Activated T-helper 2 cell treated with anti-CD3 and anti-CD28 coated beads, Interferon-gamma antibody, Interleukin-2, Interleukin-4, amounts not matched to agents 10 μg/mL and 5 μg/mL and 100 μg/mL, durations not matched to agents 14 hours and 24 hours and 36 hours (primary cell): ENCODE results near the gene AFDN. TPM values are rescaled to one million over a fixed set of nuclear protein-coding genes. Genes with fewer than 3 reads are reported as not detected.

Experiments used
- DNase-seq: peaks from one replicate; pipeline ENCODE4 v3.0.0; 2021; ENCODE audit warnings: low spot score
- H3K27ac Mint-ChIP-seq: one replicate; pipeline ENCODE4 v1.8.0; 2021; ENCODE audit warnings: mixed read lengths
- H3K27me3 Mint-ChIP-seq: one replicate; pipeline ENCODE4 v1.8.0; 2021; ENCODE audit warnings: low read depth, mixed read lengths
- H3K36me3 Mint-ChIP-seq: one replicate; pipeline ENCODE4 v1.8.0; 2021; ENCODE audit warnings: low read depth, mixed read lengths
- H3K4me1 Mint-ChIP-seq: one replicate; pipeline ENCODE4 v1.8.0; 2021; ENCODE audit warnings: low read depth, mixed read lengths
- H3K4me3 Mint-ChIP-seq: one replicate; pipeline ENCODE4 v1.8.0; 2021; ENCODE audit warnings: low read depth, mild to moderate bottlenecking, moderate library complexity, mixed read lengths
- H3K9me3 Mint-ChIP-seq: one replicate; pipeline ENCODE4 v1.8.0; 2021; ENCODE audit warnings: mixed read lengths
- intact Hi-C: fragments of 100-400 bp; cut with micrococcal nuclease; formaldehyde crosslinking; loops from one replicate; pipeline ENCODE4 v1.15.1; 2023
- total RNA-seq: library from RNA; stranded (reverse); gene quantifications from 2 replicates; pipeline ENCODE4 v1.2.3, GENCODE V29; 2022

Gene AFDN
- total RNA-seq, 1 donor from 2014 or later = 28.2 TPM

DNA sequence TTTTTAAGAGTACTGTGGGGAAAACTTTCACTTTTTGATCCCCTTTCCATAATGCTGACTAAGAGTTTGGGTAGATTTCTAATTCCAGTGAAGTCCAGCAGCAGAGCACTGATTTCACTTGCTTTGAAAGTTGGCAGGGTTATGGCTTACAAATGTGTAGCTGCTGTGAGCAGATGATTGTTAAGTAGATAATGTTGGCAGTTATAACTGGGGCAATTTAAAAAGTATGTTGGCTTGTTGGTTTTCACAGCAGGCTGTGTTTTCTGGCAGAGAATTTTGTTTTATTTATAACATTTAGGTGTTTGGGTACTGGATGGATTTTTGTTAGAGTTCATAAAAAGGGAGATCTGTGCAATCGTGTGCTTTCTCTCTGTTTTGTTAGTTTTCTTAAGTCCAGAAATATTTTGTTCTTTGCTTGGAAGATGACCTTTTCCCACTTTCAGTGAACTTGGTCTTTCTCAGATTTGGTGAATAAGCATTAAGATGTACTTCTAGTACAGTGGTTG, 31.4 kb downstream of the AFDN start:
- Mint-ChIP-seq H3K36me3 (no peaks in the 10 kb centered on the region), H3K4me3 (no peak overlapping the region), H3K9me3 (no peaks in the 10 kb centered on the region), H3K27me3 (peaks cover 19% of the 10 kb centered on the region), H3K27ac (no peak overlapping the region), H3K4me1 (peaks cover 11% of the 10 kb centered on the region)
- no peak for DNase-seq
- intact Hi-C loops = no loop called here

DNA sequence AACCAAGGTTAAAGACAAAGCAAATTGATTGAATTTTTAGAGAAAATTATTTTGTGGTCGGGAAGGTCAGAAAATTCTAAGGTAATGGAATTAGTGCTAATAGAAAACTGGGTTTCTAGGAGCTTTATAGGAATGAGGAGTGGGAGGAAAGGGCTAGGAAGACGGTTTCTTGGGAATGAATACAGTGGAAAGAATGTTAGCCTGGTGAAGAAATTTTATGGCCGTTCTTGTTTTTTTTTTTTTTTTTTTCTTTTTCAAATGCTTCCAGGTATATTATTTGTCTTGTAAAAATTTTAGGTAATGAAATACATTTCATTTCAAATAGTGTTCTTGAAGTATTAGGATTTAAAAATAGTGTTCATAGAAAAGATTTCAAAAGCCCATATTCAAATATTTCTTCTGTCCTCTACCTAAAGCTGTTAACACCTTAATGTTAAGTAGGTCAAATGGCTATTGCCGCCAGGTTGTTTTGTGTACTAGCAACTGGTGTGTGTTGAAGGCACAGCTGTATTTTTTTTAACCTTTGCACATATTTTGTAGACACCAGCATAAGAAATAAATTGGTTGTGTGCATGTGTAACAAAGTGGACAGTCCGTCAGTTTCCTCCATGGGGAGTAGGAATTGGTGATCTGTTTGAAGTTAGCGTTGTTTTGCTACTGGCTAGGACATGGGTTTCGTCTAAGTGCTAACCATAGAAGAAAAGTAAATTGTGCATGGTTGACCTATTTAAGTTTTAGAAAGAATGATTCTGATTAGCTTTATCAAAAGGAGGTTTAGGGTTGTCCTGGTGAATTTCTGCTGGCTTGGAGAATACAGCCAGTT, 32.3 kb downstream of the AFDN start:
- Mint-ChIP-seq H3K9me3 (no peaks in the 10 kb centered on the region), H3K27ac (no peak overlapping the region), H3K4me3 (no peak overlapping the region), H3K36me3 (no peaks in the 10 kb centered on the region), H3K4me1 (peaks cover 11% of the 10 kb centered on the region), H3K27me3 (peaks cover 18% of the 10 kb centered on the region)
- no peak for DNase-seq
- intact Hi-C loops = no loop called here

DNA sequence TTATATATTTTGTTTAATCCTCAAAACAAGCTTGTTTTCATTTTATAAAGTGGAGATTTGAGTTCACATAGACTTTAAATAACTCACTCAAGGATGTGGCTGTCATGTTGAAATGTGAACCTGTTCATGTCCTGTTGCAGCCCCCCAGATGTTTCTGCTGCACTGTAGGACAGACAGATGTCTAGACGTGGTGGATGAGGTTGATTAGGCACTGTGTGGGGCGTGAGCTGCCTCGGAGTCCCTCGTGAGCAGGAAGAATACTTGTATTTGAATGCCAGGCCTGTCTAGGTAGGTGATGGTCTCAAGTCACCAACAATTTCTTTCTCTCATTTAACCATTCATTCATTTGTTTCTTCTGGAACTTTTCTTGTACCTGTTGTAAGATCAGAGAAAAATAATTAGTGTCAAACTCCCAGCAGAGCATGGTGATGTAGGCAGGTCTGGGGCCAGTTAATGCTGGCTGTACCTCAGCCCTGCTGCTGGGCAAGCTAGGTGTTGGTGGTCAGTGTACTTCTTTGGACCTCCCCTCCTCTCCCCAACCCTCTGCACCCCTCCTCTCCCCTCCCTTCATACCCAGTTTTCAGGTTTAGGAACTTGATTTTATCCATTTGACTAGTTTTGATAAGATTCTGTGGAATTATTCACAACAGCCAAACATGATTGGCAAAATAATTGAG, 34.0 kb downstream of the AFDN start:
- H3K27ac Mint-ChIP-seq = no peak overlapping the region
- peaks cover 11% of the 10 kb centered on the region for H3K4me1 Mint-ChIP-seq

DNA sequence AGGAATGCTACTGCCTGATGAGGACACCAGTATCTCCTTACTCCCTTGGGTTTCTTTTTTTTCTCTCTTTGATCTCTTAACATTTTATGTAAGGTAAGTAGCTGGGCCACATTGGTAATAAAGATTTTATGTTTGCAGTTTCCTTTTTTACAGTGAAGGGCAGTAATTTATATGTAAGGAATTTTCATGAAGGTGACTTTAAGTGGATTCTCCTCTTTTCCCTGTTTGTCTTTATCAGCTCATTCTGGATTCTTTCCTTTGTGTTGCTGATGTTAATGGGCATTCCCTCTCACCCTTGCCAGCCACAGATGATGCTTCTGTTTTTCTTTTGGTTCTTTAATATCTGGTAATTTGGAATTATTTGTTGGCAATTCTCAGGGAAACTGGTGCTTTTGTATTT, 34.7 kb downstream of the AFDN start:
- H3K36me3 Mint-ChIP-seq = no peaks in the 10 kb centered on the region
- H3K4me3 Mint-ChIP-seq = no peak overlapping the region
- intact Hi-C loops = no loop called here
- peaks cover 8% of the 10 kb centered on the region for H3K4me1 Mint-ChIP-seq
- H3K9me3 Mint-ChIP-seq = no peaks in the 10 kb centered on the region
- no peak overlapping the region for H3K27ac Mint-ChIP-seq
- DNase-seq = no peak
- H3K27me3 Mint-ChIP-seq = peaks cover 16% of the 10 kb centered on the region

More for the DNA sequence above, 34.0 kb downstream of the AFDN start:
- intact Hi-C loops = no loop called here
- Mint-ChIP-seq H3K9me3 (no peaks in the 10 kb centered on the region), H3K4me3 (no peak overlapping the region), H3K36me3 (no peaks in the 10 kb centered on the region), H3K27me3 (peaks cover 16% of the 10 kb centered on the region)
- DNase-seq = no peak

DNA sequence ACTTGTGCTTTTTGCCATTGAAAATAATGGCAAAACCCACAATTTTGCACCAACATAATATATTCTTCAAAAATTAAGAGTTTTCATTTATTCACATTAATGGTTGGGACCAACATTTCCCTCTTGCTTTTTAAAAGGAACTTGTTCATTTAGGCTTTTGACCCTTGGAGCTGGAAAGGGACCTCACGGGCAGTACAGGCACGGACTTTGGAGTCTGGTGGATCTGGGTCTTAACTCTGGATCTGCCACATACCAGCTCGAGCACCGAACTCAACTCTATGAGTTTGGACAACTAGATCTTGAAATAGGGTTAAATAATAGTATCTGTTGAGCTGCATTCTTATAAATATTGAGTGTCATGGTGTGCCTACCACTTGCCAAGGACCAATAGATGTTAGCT, 37.2 kb downstream of the AFDN start:
- DNase-seq = no peak
- intact Hi-C loops = no loop called here
- Mint-ChIP-seq H3K9me3 (no peaks in the 10 kb centered on the region), H3K36me3 (no peaks in the 10 kb centered on the region), H3K4me3 (no peak overlapping the region), H3K27ac (no peak overlapping the region), H3K27me3 (peaks cover 10% of the 10 kb centered on the region), H3K4me1 (no peaks in the 10 kb centered on the region)

DNA sequence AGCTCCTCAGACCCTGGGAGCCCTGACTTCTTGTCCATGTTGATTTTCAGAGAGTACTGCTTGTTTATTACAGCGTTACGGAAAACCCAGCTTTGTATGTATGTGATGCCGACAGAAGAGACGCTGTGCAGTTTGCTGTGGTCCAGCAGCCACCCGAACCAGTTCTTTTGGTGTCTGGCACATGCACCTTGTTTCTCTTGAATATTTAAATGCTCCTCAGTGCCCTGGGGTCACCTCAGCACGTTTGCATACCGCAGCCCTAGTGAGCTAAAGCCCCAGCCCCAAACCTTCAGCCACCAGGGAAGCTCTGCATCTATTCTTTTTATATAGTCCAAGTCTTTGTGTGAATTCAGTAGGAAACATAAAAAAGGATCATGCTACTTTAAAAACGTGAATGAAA, 39.9 kb downstream of the AFDN start:
- no peaks in the 10 kb centered on the region for H3K36me3 Mint-ChIP-seq
- H3K4me1 Mint-ChIP-seq = no peaks in the 10 kb centered on the region
- H3K9me3 Mint-ChIP-seq = no peaks in the 10 kb centered on the region
- H3K27me3 Mint-ChIP-seq = peaks cover 4% of the 10 kb centered on the region
- DNase-seq = no peak
- no peak overlapping the region for H3K4me3 Mint-ChIP-seq
- H3K27ac Mint-ChIP-seq = no peak overlapping the region
- intact Hi-C loops = no loop called here

DNA sequence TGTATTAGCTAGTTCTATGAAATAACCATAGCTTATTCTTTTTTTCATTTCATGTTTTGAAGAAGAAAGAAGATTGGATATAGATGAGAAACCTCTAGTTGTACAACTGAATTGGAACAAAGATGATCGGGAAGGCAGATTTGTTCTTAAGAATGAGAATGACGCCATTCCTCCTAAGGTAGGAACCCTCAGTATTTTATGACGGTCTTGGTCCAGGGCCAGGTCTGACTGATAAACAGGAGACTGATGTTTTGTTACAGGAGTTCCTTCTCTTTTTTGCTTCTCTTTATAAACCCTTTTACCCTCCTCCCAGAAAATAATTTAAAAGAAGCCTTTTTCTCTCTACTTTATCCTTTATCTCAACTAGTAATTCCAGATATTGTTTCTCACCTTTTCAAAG, 43.6 kb downstream of the AFDN start:
- no peak overlapping the region for H3K4me3 Mint-ChIP-seq
- no peak overlapping the region for H3K27ac Mint-ChIP-seq
- DNase-seq = no peak
- no peaks in the 10 kb centered on the region for H3K27me3 Mint-ChIP-seq
- H3K9me3 Mint-ChIP-seq = no peaks in the 10 kb centered on the region
- intact Hi-C loops = no loop called here
- no peaks in the 10 kb centered on the region for H3K36me3 Mint-ChIP-seq
- no peaks in the 10 kb centered on the region for H3K4me1 Mint-ChIP-seq

DNA sequence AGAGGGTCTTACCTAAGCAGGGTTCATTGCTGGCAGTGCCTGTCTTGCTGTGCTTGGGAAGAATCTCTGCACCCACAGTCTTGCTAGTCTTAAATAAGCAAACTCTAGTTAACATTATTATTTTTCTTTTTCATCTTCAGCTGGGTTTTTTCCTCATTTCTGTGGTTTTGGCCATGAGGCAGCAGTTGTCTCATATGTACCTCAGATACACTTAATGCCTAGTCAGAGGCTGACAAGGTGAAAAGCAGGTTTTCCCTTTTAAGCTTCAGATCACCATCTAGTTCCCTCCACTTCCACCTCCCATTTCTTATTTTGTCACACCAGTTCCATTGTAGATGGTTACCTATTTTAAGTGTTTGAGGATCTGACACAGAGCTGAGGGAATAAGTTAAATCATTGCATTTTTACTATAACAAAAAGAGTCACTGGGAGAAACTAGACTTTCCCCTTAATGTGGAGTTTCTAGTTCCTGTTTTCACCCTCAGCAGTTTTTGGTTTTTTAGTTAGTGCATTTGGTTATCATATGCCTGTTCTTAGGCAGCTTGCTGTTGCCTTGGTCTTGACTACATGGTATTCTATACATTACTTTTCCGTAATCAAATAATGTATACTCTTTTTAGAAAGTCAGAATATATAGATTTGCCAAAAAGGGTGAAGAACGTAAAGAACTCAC, 46.0 kb downstream of the AFDN start:
- Mint-ChIP-seq H3K4me1 (no peaks in the 10 kb centered on the region), H3K36me3 (no peaks in the 10 kb centered on the region), H3K4me3 (no peak overlapping the region), H3K27me3 (no peaks in the 10 kb centered on the region), H3K9me3 (no peaks in the 10 kb centered on the region), H3K27ac (no peak overlapping the region)
- DNase-seq = no peak
- intact Hi-C loops = no loop called here

DNA sequence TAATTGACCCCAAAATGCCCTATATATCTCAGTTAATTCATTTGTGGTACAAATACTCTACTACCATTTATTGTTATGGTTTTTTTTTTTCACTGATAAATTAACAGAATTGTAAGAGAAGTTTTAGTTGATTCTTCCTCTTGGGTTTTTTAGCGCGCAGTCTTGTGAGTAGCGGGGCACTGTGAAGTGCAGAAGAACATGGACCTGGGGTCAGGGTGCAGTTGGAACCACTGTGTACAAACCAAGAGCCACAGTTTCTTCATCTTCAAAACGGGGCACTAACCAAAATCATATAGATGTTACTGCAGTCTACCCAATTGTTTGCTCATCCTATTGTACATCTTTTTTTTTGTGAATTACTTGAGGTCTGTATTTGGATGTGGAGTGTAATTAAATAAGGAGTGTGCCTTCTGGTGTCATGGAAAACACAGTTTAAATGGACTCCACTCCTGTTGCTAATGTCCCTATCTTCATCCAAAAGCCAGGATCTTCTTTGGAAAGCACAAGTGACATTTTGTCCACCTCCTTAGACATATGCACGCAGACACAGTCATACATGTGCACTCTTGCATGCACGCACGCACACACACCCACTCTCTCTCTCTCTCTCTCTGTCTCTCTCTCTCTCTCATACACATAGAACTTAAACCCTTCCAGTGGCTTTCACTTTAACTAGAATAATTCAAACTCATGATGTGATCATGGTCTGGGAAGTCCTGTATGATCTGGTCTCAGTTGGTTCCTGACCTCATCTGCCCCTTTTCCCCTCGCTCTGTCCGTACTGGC, 51.5 kb downstream of the AFDN start:
- DNase-seq = no peak
- intact Hi-C loops = no loop called here
- Mint-ChIP-seq H3K27me3 (peaks cover 8% of the 10 kb centered on the region), H3K27ac (no peak overlapping the region), H3K36me3 (no peaks in the 10 kb centered on the region), H3K4me3 (no peak overlapping the region), H3K9me3 (no peaks in the 10 kb centered on the region), H3K4me1 (no peaks in the 10 kb centered on the region)

DNA sequence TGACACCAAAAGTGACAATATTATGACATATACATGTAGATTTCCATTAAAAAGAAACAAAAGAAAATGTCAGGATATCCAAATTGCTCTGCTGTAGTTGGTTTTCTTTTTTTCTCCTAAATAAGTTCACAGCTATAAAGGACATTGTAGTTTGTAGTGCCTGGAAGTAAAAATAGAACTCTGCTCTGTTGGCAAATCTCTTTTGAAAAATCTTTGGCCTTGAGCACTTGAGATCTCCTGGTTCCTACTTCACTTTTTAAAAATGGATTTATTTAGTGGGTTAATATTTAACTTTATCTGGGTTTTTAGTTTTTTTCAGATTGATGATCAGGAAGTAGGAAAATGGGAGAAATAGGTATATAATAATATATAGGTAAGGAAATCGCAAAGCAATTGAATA, 52.9 kb downstream of the AFDN start:
- H3K4me3 Mint-ChIP-seq = no peak overlapping the region
- no peaks in the 10 kb centered on the region for H3K36me3 Mint-ChIP-seq
- H3K27me3 Mint-ChIP-seq = peaks cover 8% of the 10 kb centered on the region
- no peak overlapping the region for H3K27ac Mint-ChIP-seq
- H3K4me1 Mint-ChIP-seq = no peaks in the 10 kb centered on the region
- no peak for DNase-seq
- intact Hi-C loops = no loop called here
- H3K9me3 Mint-ChIP-seq = no peaks in the 10 kb centered on the region

DNA sequence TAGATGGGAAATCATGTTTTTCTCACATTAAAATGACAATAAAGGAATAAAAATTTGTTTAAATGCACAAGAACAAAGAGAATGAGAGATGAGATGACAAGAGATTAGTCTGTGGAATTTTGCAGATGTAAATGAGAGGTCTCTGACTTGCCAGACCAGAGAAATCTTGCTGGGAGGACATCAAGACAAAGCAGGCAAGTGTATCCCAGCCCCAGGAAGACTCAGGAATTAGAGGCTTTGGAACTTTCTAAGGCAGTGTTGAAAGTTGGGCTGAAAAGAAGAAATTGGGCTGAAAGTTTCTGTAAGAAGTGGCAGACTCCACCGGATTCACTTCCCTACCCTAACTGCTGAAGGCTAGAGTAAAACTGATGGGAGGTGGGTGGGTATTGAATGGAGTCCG, 54.6 kb downstream of the AFDN start:
- intact Hi-C loops = no loop called here
- peaks cover 13% of the 10 kb centered on the region for H3K27me3 Mint-ChIP-seq
- no peaks in the 10 kb centered on the region for H3K36me3 Mint-ChIP-seq
- H3K4me1 Mint-ChIP-seq = no peaks in the 10 kb centered on the region
- DNase-seq = no peak
- no peak overlapping the region for H3K4me3 Mint-ChIP-seq
- no peak overlapping the region for H3K27ac Mint-ChIP-seq
- no peaks in the 10 kb centered on the region for H3K9me3 Mint-ChIP-seq

DNA sequence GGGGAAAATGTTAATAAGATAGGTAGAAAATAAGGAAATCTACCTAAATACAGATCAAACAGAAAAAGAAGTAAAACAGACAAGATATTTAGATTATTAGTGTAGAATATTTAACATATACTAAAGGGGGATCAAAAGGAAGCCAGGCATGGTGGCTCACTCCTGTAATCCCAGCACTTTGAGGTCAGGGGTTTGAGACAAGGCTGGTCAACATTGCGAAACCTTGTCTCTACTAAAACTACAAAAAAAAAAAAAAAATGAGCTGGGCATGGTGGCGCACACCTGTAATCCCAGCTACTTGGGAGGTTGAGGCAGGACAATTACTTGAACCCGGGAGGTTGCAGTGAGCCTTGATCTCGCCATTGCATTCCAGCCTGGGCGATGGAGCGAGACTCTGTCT, 55.5 kb downstream of the AFDN start:
- Mint-ChIP-seq H3K4me1 (no peaks in the 10 kb centered on the region), H3K27me3 (peaks cover 13% of the 10 kb centered on the region), H3K4me3 (no peak overlapping the region), H3K9me3 (no peaks in the 10 kb centered on the region), H3K36me3 (no peaks in the 10 kb centered on the region), H3K27ac (no peak overlapping the region)
- DNase-seq = no peak
- intact Hi-C loops = no loop called here
